IPS-11a (cell line): ENCODE data around the gene DLGAP1.

Experiments used
- H3K4me3 ChIP-seq: one replicate; pipeline ENCODE4 v1.5.1; 2013; ENCODE audit warnings: low read depth, low read length, control low read depth

The DLGAP1 gene

GRCh38 chr18:4007846-4008245 lies 447.3 kb downstream of the DLGAP1 start:
- no peak overlapping the region for H3K4me3 ChIP-seq

GRCh38 chr18:4004183-4004829 lies 450.8 kb downstream of the DLGAP1 start:
- H3K4me3 ChIP-seq = no peak overlapping the region

GRCh38 chr18:3998698-3999333 lies 456.3 kb downstream of the DLGAP1 start:
- H3K4me3 ChIP-seq = no peak overlapping the region

- H3K4me3 ChIP-seq = no peak overlapping the region
Observed at GRCh38 chr18:3995476-3996102, 459.5 kb downstream of the DLGAP1 start.

GRCh38 chr18:3993941-3994687 lies 461.0 kb downstream of the DLGAP1 start:
- H3K4me3 ChIP-seq = no peak overlapping the region

GRCh38 chr18:3985664-3986063 lies 469.4 kb downstream of the DLGAP1 start:
- H3K4me3 ChIP-seq = no peak overlapping the region

- H3K4me3 ChIP-seq = no peak overlapping the region
Observed at GRCh38 chr18:3985020-3985419, 470.1 kb downstream of the DLGAP1 start.

- H3K4me3 ChIP-seq = no peak overlapping the region
Observed at GRCh38 chr18:3984163-3984757, 470.8 kb downstream of the DLGAP1 start.

GRCh38 chr18:3983351-3983969 lies 471.6 kb downstream of the DLGAP1 start:
- H3K4me3 ChIP-seq = no peak overlapping the region

GRCh38 chr18:3982541-3982940 lies 472.6 kb downstream of the DLGAP1 start:
- no peak overlapping the region for H3K4me3 ChIP-seq

- H3K4me3 ChIP-seq = no peak overlapping the region
Observed at GRCh38 chr18:3979024-3979423, 476.1 kb downstream of the DLGAP1 start.

- no peak overlapping the region for H3K4me3 ChIP-seq
Observed at GRCh38 chr18:3973191-3973850, 481.8 kb downstream of the DLGAP1 start.

- H3K4me3 ChIP-seq = no peak overlapping the region
Observed at GRCh38 chr18:3972291-3972930, 482.7 kb downstream of the DLGAP1 start.

- H3K4me3 ChIP-seq = no peak overlapping the region
Observed at GRCh38 chr18:3970929-3971328, 484.2 kb downstream of the DLGAP1 start.

- H3K4me3 ChIP-seq = no peak overlapping the region
Observed at GRCh38 chr18:3967359-3968180, 487.5 kb downstream of the DLGAP1 start.

GRCh38 chr18:3966642-3967358 lies 488.3 kb downstream of the DLGAP1 start:
- no peak overlapping the region for H3K4me3 ChIP-seq

- H3K4me3 ChIP-seq = no peak overlapping the region
Observed at GRCh38 chr18:3966246-3966641, 488.9 kb downstream of the DLGAP1 start.

- H3K4me3 ChIP-seq = no peak overlapping the region
Observed at GRCh38 chr18:3960977-3961376, 494.1 kb downstream of the DLGAP1 start.
